ENCODE data around the gene TOPAZ1. TPM values are rescaled to one million over a fixed set of nuclear protein-coding genes. Genes with fewer than 3 reads are reported as not detected.

TOPAZ1 gene
- total RNA-seq, 4 donors from 2014 or later: not detected

GRCh38 chr3:44226573-44226972 lies 15.1 kb upstream of the TOPAZ1 start:
- Histone ChIP-seq H3K4me3 (no peak overlapping the region), H3K36me3 (no peaks in the 10 kb centered on the region), H3K27ac (no peak overlapping the region), H3K9me3 (no peaks in the 10 kb centered on the region), H3K27me3 (peaks cover 9% of the 10 kb centered on the region), H3K4me1 (no peaks in the 10 kb centered on the region)
- WGBS, 2 donors (ENCODE audit: low coverage in 1 of 2): 69 to 75% methylated on average over 1 of the region's 1 CpG
- no peak for ATAC-seq
- TF ChIP-seq POLR2AphosphoS5 (IDR thresholded peaks at IDR 0.05) (no peak), CTCF (IDR thresholded peaks at IDR 0.05) (no peak), EP300 (IDR thresholded peaks at IDR 0.05) (no peak), POLR2A (IDR thresholded peaks at IDR 0.05) (no peak)

DNA sequence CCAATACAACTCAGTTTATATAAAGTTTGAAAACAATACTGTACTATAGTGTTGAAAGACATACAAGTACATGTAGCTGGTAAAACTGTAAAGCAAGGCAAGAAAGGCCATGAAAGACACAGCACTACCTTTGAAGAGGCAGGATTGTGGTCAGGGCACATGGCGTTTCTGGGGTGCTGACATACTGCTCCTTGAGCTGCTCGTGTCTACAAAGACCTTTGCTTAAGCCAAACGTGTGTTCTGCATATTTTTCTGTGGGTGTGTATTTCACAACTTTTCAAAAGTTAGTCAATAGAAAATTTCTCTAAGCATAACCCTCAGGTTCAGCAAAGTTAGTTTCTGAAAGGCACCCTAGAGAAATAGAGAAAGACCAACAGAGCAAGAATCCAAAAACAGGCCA lies 14.1 kb upstream of the TOPAZ1 start:
- Histone ChIP-seq H3K36me3 (no peaks in the 10 kb centered on the region), H3K9me3 (no peaks in the 10 kb centered on the region), H3K4me3 (no peak overlapping the region), H3K4me1 (no peaks in the 10 kb centered on the region), H3K27me3 (no peaks in the 10 kb centered on the region), H3K27ac (no peak overlapping the region)
- no peak for ATAC-seq
- 78 to 87% methylated on average over 3 of the region's 3 CpGs for WGBS, 2 donors (ENCODE audit: low coverage in 1 of 2)
- TF ChIP-seq CTCF (IDR thresholded peaks at IDR 0.05): no peak
- no peak for TF ChIP-seq EP300 (IDR thresholded peaks at IDR 0.05)
- TF ChIP-seq POLR2A (IDR thresholded peaks at IDR 0.05): no peak

DNA sequence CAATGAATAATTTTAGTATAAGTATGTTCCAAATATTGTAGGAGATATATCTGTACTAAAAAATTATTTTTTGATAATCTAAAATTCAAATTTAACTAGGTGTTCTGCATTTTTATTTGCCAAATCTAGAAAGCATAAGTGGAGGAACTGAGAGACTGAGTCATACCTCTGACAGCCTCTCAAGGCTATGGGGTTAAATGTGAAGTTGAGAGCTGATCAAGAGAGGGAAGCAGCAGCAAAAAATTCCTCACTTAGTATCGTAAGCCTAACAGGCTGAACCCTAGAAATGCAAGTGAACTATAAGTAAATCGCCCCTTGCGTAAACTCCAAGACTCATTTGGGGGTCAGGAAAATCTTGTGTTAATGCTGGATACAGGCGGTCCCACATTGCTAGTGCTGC lies 12.8 kb upstream of the TOPAZ1 start:
- Histone ChIP-seq H3K27ac (no peak overlapping the region), H3K4me1 (no peaks in the 10 kb centered on the region), H3K4me3 (no peak overlapping the region), H3K36me3 (no peaks in the 10 kb centered on the region), H3K9me3 (no peaks in the 10 kb centered on the region), H3K27me3 (no peaks in the 10 kb centered on the region)
- 79 to 90% methylated on average over 3 to 4 of the region's 4 CpGs for WGBS, 2 donors (ENCODE audit: low coverage in 1 of 2)
- no peak for ATAC-seq
- no peak for TF ChIP-seq POLR2AphosphoS5 (IDR thresholded peaks at IDR 0.05)
- no peak for TF ChIP-seq POLR2A (IDR thresholded peaks at IDR 0.05)
- no peak for TF ChIP-seq CTCF (IDR thresholded peaks at IDR 0.05)
- TF ChIP-seq EP300 (IDR thresholded peaks at IDR 0.05): no peak

- no peak for ATAC-seq
- Histone ChIP-seq H3K27ac (no peak overlapping the region), H3K27me3 (no peaks in the 10 kb centered on the region), H3K4me1 (peaks cover 0 to 10% (median 0%) of the 10 kb centered on the region in 3 donors), H3K9me3 (no peaks in the 10 kb centered on the region), H3K4me3 (no peak overlapping the region), H3K36me3 (no peaks in the 10 kb centered on the region)
- WGBS, 2 donors (ENCODE audit: low coverage in 1 of 2): 54 to 57% methylated on average over 1 of the region's 1 CpG
- TF ChIP-seq CTCF (IDR thresholded peaks at IDR 0.05) (no peak), POLR2AphosphoS5 (IDR thresholded peaks at IDR 0.05) (no peak), POLR2A (IDR thresholded peaks at IDR 0.05) (no peak), EP300 (IDR thresholded peaks at IDR 0.05) (no peak)
Observed at GRCh38 chr3:44232407-44232806, 9.3 kb upstream of the TOPAZ1 start.

GRCh38 chr3:44234648-44235268 lies 6.9 kb upstream of the TOPAZ1 start:
- H3K4me1 ChIP-seq: peaks cover 0 to 10% (median 0%) of the 10 kb centered on the region in 3 donors
- H3K27ac ChIP-seq: no peak overlapping the region
- H3K27me3 ChIP-seq: no peaks in the 10 kb centered on the region
- H3K36me3 ChIP-seq: no peaks in the 10 kb centered on the region
- ATAC-seq: no peak
- no peaks in the 10 kb centered on the region for H3K9me3 ChIP-seq
- no peak overlapping the region for H3K4me3 ChIP-seq
- no peak for TF ChIP-seq EP300 (IDR thresholded peaks at IDR 0.05)
- no peak for TF ChIP-seq POLR2AphosphoS5 (IDR thresholded peaks at IDR 0.05)
- no peak for TF ChIP-seq POLR2A (IDR thresholded peaks at IDR 0.05)
- TF ChIP-seq CTCF (IDR thresholded peaks at IDR 0.05): no peak
- WGBS, 2 donors (ENCODE audit: low coverage in 1 of 2): 70 to 85% methylated on average over 2 to 6 of the region's 6 CpGs
